ENCODE measurements around the gene RTL1. TPM values are rescaled to one million over a fixed set of nuclear protein-coding genes. Genes with fewer than 3 reads are reported as not detected.

Gene RTL1
- total RNA-seq, 1 experiment from 2014 or later, result not detected

DNA sequence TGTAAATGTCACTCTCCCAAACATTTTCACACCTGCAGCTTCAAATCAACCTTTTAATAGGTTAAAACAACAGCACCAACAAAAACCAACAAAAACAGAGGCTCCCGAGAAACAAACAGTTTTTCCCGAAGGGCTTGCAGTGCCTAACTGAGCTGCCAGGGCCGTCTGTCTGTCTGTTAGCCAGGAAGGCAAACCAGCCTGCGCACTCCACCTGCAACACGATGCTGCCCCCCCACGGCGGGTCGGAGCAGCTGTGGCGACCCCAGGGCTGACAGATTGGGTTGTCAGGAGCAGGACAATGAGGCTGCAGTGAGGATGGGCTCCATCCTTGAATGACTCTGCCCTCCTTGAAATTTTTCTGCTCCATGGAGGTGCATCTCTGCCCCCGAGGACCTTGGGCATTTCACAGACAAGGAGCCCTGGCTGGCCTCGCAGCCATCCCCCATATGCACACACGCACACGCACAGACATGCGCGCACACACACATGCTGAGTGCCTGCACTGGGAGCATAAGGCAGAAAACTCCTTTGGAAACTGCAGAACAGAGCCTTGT, 2.6 kb downstream of the RTL1 start:
- peak; percentile 65 for ATAC-seq
- TF ChIP-seq EZH2 (IDR thresholded peaks at IDR 0.05; ENCODE audit: low read length, unreplicated experiment), result no peak
- TF ChIP-seq EZH2phosphoT487 (IDR thresholded peaks at IDR 0.05; ENCODE audit: borderline replicate concordance, low read length), result no peak
- TF ChIP-seq, protein P1, sequence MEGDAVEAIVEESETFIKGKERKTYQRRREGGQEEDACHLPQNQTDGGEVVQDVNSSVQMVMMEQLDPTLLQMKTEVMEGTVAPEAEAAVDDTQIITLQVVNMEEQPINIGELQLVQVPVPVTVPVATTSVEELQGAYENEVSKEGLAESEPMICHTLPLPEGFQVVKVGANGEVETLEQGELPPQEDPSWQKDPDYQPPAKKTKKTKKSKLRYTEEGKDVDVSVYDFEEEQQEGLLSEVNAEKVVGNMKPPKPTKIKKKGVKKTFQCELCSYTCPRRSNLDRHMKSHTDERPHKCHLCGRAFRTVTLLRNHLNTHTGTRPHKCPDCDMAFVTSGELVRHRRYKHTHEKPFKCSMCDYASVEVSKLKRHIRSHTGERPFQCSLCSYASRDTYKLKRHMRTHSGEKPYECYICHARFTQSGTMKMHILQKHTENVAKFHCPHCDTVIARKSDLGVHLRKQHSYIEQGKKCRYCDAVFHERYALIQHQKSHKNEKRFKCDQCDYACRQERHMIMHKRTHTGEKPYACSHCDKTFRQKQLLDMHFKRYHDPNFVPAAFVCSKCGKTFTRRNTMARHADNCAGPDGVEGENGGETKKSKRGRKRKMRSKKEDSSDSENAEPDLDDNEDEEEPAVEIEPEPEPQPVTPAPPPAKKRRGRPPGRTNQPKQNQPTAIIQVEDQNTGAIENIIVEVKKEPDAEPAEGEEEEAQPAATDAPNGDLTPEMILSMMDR (conservative IDR thresholded peaks at IDR 0.05; ENCODE audit: low read depth, low read length), result peak; percentile 61
- Histone ChIP-seq H3K9me2 (replicated peaks; ENCODE audit: low read length) (no peaks in the 10 kb centered on the region), H3K79me2 (ENCODE audit: low read length) (no peaks in the 10 kb centered on the region), H3K4me2 (ENCODE audit: low read length) (peak overlapping the region; percentile 82), H3K36me3 (ENCODE audit: low read depth, low read length) (no peaks in the 10 kb centered on the region), H3K4me3 (ENCODE audit: low read length) (peak overlapping the region; percentile 56), H2AFZ (ENCODE audit: low read length) (peak overlapping the region; percentile 62), H3K4me1 (ENCODE audit: insufficient read depth, low read length) (peaks cover 8% of the 10 kb centered on the region), H3K27ac (ENCODE audit: low read length) (no peak overlapping the region), H3K27me3 (ENCODE audit: low read length) (peaks cover 21% of the 10 kb centered on the region), H3K9me3 (ENCODE audit: low read length) (no peaks in the 10 kb centered on the region), H3K9ac (ENCODE audit: low read length) (no peak overlapping the region), H3F3A (ENCODE audit: low read length, unreplicated experiment) (no peaks in the 10 kb centered on the region), H4K20me1 (ENCODE audit: low read length) (no peaks in the 10 kb centered on the region)
- ChIA-PET CTCF (interaction anchor here (0.6 to 0.9 kb wide), 2 partner anchors 157 to 334 kb away, joined by 3 to 4 read pairs; no protein-coding TSS in a partner anchor), POLR2A (ENCODE audit: unreplicated experiment) (no interaction called here)
- peak; percentile 48 for DNase-seq
- intact Hi-C loops (cut with micrococcal nuclease), result loop anchor here (2.0 to 10.0 kb wide), 3 partner anchors 156 to 764 kb away; no protein-coding TSS in a partner anchor
- no TSS peak for BruUV-seq (replicated peaks)

DNA sequence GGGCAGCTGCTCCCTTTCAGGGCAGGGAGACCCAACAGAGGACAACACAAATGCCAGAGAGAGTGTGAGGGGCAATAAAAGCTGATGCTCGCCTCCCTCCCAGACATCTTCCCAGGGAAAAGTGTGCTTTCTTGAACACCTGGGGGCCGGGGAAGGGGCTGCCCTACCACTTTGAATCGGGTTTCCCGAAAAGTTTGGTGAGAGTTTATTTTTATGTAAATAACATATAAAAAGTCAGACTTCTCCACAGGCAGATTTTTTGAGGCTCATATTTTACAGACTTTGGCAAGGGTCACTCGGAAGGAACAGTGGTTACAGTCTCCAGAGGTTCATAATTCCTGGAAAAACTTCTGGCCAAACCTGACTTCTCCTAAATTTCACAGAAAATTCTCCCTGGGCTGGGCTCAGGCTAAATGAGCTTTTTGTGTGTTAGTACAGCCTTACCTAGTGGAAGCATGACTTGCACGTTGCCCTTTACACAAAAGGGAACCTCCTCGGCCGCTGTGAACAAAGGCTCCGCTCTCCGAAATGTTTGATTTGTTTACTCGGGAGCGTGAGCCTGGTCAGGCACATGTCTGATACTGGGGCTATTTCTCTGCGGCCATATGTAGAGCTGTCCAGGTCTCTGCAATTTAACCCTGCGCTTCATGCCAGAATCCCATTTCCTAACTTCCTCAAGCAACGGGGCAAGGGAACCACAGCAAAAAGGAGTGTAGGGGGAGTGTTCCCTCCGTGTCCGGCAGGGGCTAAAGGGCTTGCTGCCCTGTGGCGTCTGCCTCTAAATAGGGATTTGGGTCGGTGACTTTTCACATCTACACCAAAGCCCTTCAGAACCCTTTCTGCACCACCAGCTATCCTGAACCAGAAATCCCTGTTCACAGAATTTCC, 3.4 kb downstream of the RTL1 start:
- H3K9me2 ChIP-seq (replicated peaks; ENCODE audit: low read length), result no peaks in the 10 kb centered on the region
- H3K4me1 ChIP-seq (ENCODE audit: insufficient read depth, low read length), result peaks cover 8% of the 10 kb centered on the region
- H3K4me2 ChIP-seq (ENCODE audit: low read length), result peak overlapping the region; percentile 82
- no peak overlapping the region for H3K9ac ChIP-seq (ENCODE audit: low read length)
- DNase-seq (peak; percentile 26), ATAC-seq (peak; percentile 15)
- intact Hi-C loops (cut with micrococcal nuclease), result loop anchor here (2.0 to 10.0 kb wide), 3 partner anchors 157 to 765 kb away; no protein-coding TSS in a partner anchor
- peaks cover 28% of the 10 kb centered on the region for H3K27me3 ChIP-seq (ENCODE audit: low read length)
- no peaks in the 10 kb centered on the region for H3F3A ChIP-seq (ENCODE audit: low read length, unreplicated experiment)
- POLR2A ChIA-PET (ENCODE audit: unreplicated experiment), result no interaction called here
- no peaks in the 10 kb centered on the region for H4K20me1 ChIP-seq (ENCODE audit: low read length)
- peak overlapping the region; percentile 62 for H2AFZ ChIP-seq (ENCODE audit: low read length)
- H3K9me3 ChIP-seq (ENCODE audit: low read length), result no peaks in the 10 kb centered on the region
- TF ChIP-seq, protein P1 (conservative IDR thresholded peaks at IDR 0.05; ENCODE audit: low read depth, low read length), result no peak
- TF ChIP-seq EZH2phosphoT487 (IDR thresholded peaks at IDR 0.05; ENCODE audit: borderline replicate concordance, low read length) (no peak), EZH2 (IDR thresholded peaks at IDR 0.05; ENCODE audit: low read length, unreplicated experiment) (no peak)
- peak overlapping the region; percentile 56 for H3K4me3 ChIP-seq (ENCODE audit: low read length)
- BruUV-seq (replicated peaks), result no TSS peak
- no peaks in the 10 kb centered on the region for H3K79me2 ChIP-seq (ENCODE audit: low read length)
- no peak overlapping the region for H3K27ac ChIP-seq (ENCODE audit: low read length)
- CTCF ChIA-PET, result interaction anchor here (0.9 kb wide), 1 partner anchor 335 kb away, joined by 3 read pairs; no protein-coding TSS in a partner anchor
- no peaks in the 10 kb centered on the region for H3K36me3 ChIP-seq (ENCODE audit: low read depth, low read length)

Data from PC-3 (cell line).